K562 (cell line): ENCODE measurements around the gene POLRMT. TPM values are rescaled to one million over a fixed set of nuclear protein-coding genes. Genes with fewer than 3 reads are reported as not detected.

Experiments
- ATAC-seq: fragments of 200-7000 bp; cut with Tn5 transposase; 3 replicates; pipeline ENCODE4 v1.9.1; 2020; ENCODE audit warnings: moderate library complexity
- BruUV-seq: library from RNA; stranded (reverse); fragments of 400-500 nt; replicated peaks from 2 replicates; lab custom pipeline; 2021; lab: Mats Ljungman, UMichigan
- CTCF ChIA-PET: fragments of 300-600 bp; formaldehyde crosslinking; extraction: SDS; loops from one replicate; lab custom pipeline; 2021; ENCODE audit warnings: low intra/inter-chr PET ratio; lab: Yijun Ruan, JAX
- POLR2A ChIA-PET: fragments of 300-600, 350-650 bp; sonication (Branson Sonifier 250); formaldehyde crosslinking; extraction: SDS; loops from one replicate; lab custom pipeline; 2021; ENCODE audit warnings: antibody characterized with exemption, inconsistent platforms; lab: Yijun Ruan, JAX
- DNase-seq, 4 experiments: peaks; one replicate each; pipeline versions ENCODE4 v3.0.0 to v3.0.0-alpha.2; 2011 to 2018; ENCODE audit warnings: low spot score in 3 of 4, mixed read lengths in 3 of 4; ENCODE audit errors: extremely low read depth in 1 of 4
- FAIRE-seq: peaks from 2 replicates; lab custom pipeline; 2011; peaks lifted over from hg19 to GRCh38; lab: Jason Lieb, UNC
- H2AFZ ChIP-seq: 2 replicates; pipeline ENCODE4 v1.6.0; 2011; ENCODE audit warnings: low read depth, low read length, control low read depth, inconsistent platforms
- H3K27ac ChIP-seq: fragments of 200-600 bp; 3 replicates; pipeline ENCODE4 v1.8.0; 2011; ENCODE audit warnings: low read depth, mild to moderate bottlenecking, control low read depth, inconsistent platforms, low read length, moderate library complexity, mixed read lengths; ENCODE audit errors: extremely low read depth
- H3K27me3 ChIP-seq, 2 experiments: fragments of 300-600 bp in 1 of 2; 2 replicates in 1 of 2; 3 replicates in 1 of 2; pipeline versions ENCODE4 v1.6.0 to v1.8.0; 2011; ENCODE audit warnings: inconsistent platforms in 2 of 2, low read length in 2 of 2, mild to moderate bottlenecking in 1 of 2, mixed read lengths in 1 of 2, moderate library complexity in 1 of 2; ENCODE audit not compliant: control insufficient read depth in 2 of 2, insufficient read depth in 2 of 2
- H3K36me3 ChIP-seq: fragments of 300-600 bp; 3 replicates; pipeline ENCODE4 v1.8.0; 2011; ENCODE audit warnings: mild to moderate bottlenecking, low read length, inconsistent platforms; ENCODE audit not compliant: control insufficient read depth, insufficient read depth
- H3K4me1 ChIP-seq, 2 experiments: fragments of 200-600 bp in 1 of 2; replicated peaks in 1 of 2; 2 replicates in 1 of 2; 3 replicates in 1 of 2; pipeline versions ENCODE4 v1.5.1 to v1.8.0; 2011; ENCODE audit warnings: inconsistent platforms in 2 of 2, low read length in 2 of 2, mild to moderate bottlenecking in 1 of 2, mixed read lengths in 1 of 2, moderate library complexity in 1 of 2; ENCODE audit not compliant: control insufficient read depth in 2 of 2, insufficient read depth in 2 of 2
- H3K4me2 ChIP-seq: 2 replicates; pipeline ENCODE4 v1.6.1; 2011; ENCODE audit warnings: low read length, control low read depth, inconsistent platforms, mixed read lengths; ENCODE audit not compliant: insufficient read depth
- H3K4me3 ChIP-seq: fragments of 200-600 bp; sonication (generic), shearing (Covaris generic); 2 replicates; pipeline ENCODE4 v1.5.1; 2016; ENCODE audit warnings: control low read depth, inconsistent platforms
- H3K79me2 ChIP-seq: fragments of 200-600 bp; 3 replicates; pipeline ENCODE4 v1.8.0; 2011; ENCODE audit warnings: low read length, inconsistent platforms; ENCODE audit not compliant: control insufficient read depth, insufficient read depth
- H3K9ac ChIP-seq, 2 experiments: 2 replicates each; pipeline versions ENCODE4 v1.6.0 to v1.6.1; 2011; ENCODE audit warnings: low read depth in 2 of 2, low read length in 2 of 2, control low read depth in 1 of 2, inconsistent platforms in 1 of 2, mild to moderate bottlenecking in 1 of 2, mixed read lengths in 1 of 2; ENCODE audit not compliant: insufficient read depth in 1 of 2
- H3K9me1 ChIP-seq: one replicate; pipeline ENCODE4 v1.6.0; 2011; ENCODE audit warnings: inconsistent platforms, mild to moderate bottlenecking, low read length, moderate library complexity; ENCODE audit not compliant: control insufficient read depth, insufficient read depth
- H3K9me3 ChIP-seq: replicated peaks from 2 replicates; pipeline ENCODE4 v1.5.1; 2011; ENCODE audit warnings: low read depth, low read length, inconsistent platforms; ENCODE audit not compliant: control insufficient read depth, insufficient read depth
- H4K20me1 ChIP-seq: replicated peaks from 2 replicates; pipeline ENCODE4 v1.6.1; 2011; ENCODE audit warnings: low read length, inconsistent platforms, mixed read lengths; ENCODE audit not compliant: control insufficient read depth, insufficient read depth
- EGR1 ChIP-seq: fragments of 450-650 bp; conservative IDR thresholded peaks from 2 replicates; pipeline ENCODE4 v1.6.1; 2017; ENCODE audit warnings: mild to moderate bottlenecking
- HNRNPL ChIP-seq: fragments of 200-400 bp; formaldehyde crosslinking; IDR thresholded peaks from 2 replicates; pipeline ENCODE4 v1.6.1; 2017; ENCODE audit warnings: low read depth, mild to moderate bottlenecking, low read length
- LARP7 ChIP-seq: fragments of 450-650 bp; IDR thresholded peaks from 2 replicates; pipeline ENCODE4 v1.6.1; 2016
- RBM17 ChIP-seq: fragments of 200-400 bp; formaldehyde crosslinking; IDR thresholded peaks from 2 replicates; pipeline ENCODE4 v1.6.1; 2017; ENCODE audit warnings: low read depth, mild to moderate bottlenecking, low read length, borderline replicate concordance
- RFX1 ChIP-seq: fragments of 450-650 bp; IDR thresholded peaks from 2 replicates; pipeline ENCODE4 v1.6.1; 2016; ENCODE audit warnings: mild to moderate bottlenecking, moderate library complexity
- ZBTB33 ChIP-seq: sonication (generic); formaldehyde crosslinking; IDR thresholded peaks from 2 replicates; pipeline ENCODE4 v1.8.1; 2023; ENCODE audit warnings: mild to moderate bottlenecking, missing genetic modification reagents
- ZBTB7A ChIP-seq: IDR thresholded peaks from 2 replicates; pipeline ENCODE4 v1.6.1; 2011; ENCODE audit warnings: low read depth, mild to moderate bottlenecking, low read length, moderate library complexity, borderline replicate concordance; ENCODE audit not compliant: control insufficient read depth
- ZNF740 ChIP-seq, 3 experiments: fragments of 200-800 bp in 1 of 3; sonication (Bioruptor generic) in 1 of 3; sonication (generic) in 1 of 3; formaldehyde crosslinking in 1 of 3; IDR thresholded peaks; 2 replicates each; pipeline versions ENCODE4 v1.6.1 to v1.8.0; 2016 to 2022; ENCODE audit warnings: mild to moderate bottlenecking in 2 of 3, missing compliant biosample characterization in 2 of 3, missing genetic modification characterization in 2 of 3, missing genetic modification reagents in 1 of 3
- WGBS: fragments of 100-300 bp; shearing (Covaris generic); methylation state at CpG from one replicate; pipeline ENCODE4 v1.1.6; 2016; ENCODE audit warnings: low coverage, mixed read lengths; ENCODE audit not compliant: insufficient coverage; ENCODE audit errors: missing lambda C conversion rate; 5-methylcytosine and 5-hydroxymethylcytosine counted together
- in situ Hi-C: fragments of 300-500 bp; cut with MboI; formaldehyde crosslinking; loops from 4 replicates; pipeline ENCODE4 v1.15.0; 2018; ENCODE audit warnings: inconsistent platforms, mixed read lengths
- intact Hi-C: fragments of 100-400 bp; cut with micrococcal nuclease; formaldehyde crosslinking; loops from 2 replicates; pipeline ENCODE4 v1.14.2; 2022
- polyA plus RNA-seq, 8 experiments: library from polyadenylated mRNA; depleted of rRNA in 4 of 8; stranded (reverse) in 5 of 8; unstranded in 3 of 8; fragments of >200 nt; fragmentation: Nextera tagmentation in 2 of 8; fragmentation: Illumina TruSeq in 1 of 8; extraction: Ambion mirVana in 2 of 8; extraction: Trizol in 1 of 8; gene quantifications; 2 replicates each; pipeline versions ENCODE4 v1.2.1 to v1.2.3, GENCODE V29; 2011 to 2014; ENCODE audit warnings: inconsistent platforms in 1 of 8, missing spikeins in 1 of 8
- total RNA-seq, 7 experiments: library from RNA; depleted of rRNA in 6 of 7; stranded (reverse); fragments of >200 nt in 6 of 7; fragmentation: Illumina TruSeq in 2 of 7; extraction: Trizol in 2 of 7; gene quantifications; 2 replicates each; pipeline versions ENCODE4 v1.2.1 to v1.2.3, GENCODE V29; 2011 to 2021; ENCODE audit warnings: low replicate concordance in 1 of 7
- TF ChIP-seq, protein P1 (sequence below): sonication (generic); formaldehyde crosslinking; IDR thresholded peaks from 2 replicates; pipeline ENCODE4 v1.4.0; 2020; ENCODE audit warnings: mild to moderate bottlenecking, missing genetic modification reagents

POLRMT gene
- total and polyA plus RNA-seq, 9 of the 15 experiments (the other 6 are each of a cell fraction or from before 2014, with no cell fraction given), result 30.3 to 144 (median 68.0) TPM

- FAIRE-seq, result no peak
- Histone ChIP-seq H3K79me2 (no peaks in the 10 kb centered on the region), H4K20me1 (no peaks in the 10 kb centered on the region), H3K4me2 (no peak overlapping the region), H3K27me3 (no peaks in the 10 kb centered on the region), H2AFZ (no peak overlapping the region), H3K9me3 (no peaks in the 10 kb centered on the region), H3K36me3 (peaks cover 35% of the 10 kb centered on the region; the same call in 1 of the 3 replicates), H3K9ac (no peak overlapping the region; a peak in 1 of 4 replicates), H3K4me1 (peaks cover 4 to 63% of the 10 kb centered on the region in 2 experiments; a peak in 4 of 5 replicates), H3K4me3 (no peak overlapping the region), H3K9me1 (no peaks in the 10 kb centered on the region), H3K27ac (no peak overlapping the region)
- TF ChIP-seq ZBTB33 (CRISPR knock-in tag) (peak; percentile 80), LARP7 (no peak), EGR1 (peak; percentile 48), ZNF740 (CRISPR knock-in tag; IDR thresholded peaks at IDR 0.05) (peak; percentile 68; the same call in 1 of the 2 replicates), ZNF740 (tag; IDR thresholded peaks at IDR 0.05) (no peak), HNRNPL (peak; percentile 32; the same call in 1 of the 2 replicates), ZBTB7A (0 out of 2 replicates have a peak, but pooled peaks have one; percentile 20), RBM17 (no peak), RFX1 (no peak)
- TF ChIP-seq, protein P1, sequence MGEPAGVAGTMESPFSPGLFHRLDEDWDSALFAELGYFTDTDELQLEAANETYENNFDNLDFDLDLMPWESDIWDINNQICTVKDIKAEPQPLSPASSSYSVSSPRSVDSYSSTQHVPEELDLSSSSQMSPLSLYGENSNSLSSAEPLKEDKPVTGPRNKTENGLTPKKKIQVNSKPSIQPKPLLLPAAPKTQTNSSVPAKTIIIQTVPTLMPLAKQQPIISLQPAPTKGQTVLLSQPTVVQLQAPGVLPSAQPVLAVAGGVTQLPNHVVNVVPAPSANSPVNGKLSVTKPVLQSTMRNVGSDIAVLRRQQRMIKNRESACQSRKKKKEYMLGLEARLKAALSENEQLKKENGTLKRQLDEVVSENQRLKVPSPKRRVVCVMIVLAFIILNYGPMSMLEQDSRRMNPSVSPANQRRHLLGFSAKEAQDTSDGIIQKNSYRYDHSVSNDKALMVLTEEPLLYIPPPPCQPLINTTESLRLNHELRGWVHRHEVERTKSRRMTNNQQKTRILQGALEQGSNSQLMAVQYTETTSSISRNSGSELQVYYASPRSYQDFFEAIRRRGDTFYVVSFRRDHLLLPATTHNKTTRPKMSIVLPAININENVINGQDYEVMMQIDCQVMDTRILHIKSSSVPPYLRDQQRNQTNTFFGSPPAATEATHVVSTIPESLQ (CRISPR knock-in tag), result no peak
- ChIA-PET POLR2A (interaction anchor here (1.0 kb wide), 1 partner anchor 20 kb away, joined by 3 read pairs; the partner anchor contains the start of gene RNF126), CTCF (no interaction called here)
- DNase-seq, result peak in 2 of 4 experiments; percentile 41 to 42
- no TSS peak for BruUV-seq
- intact Hi-C loops (no loop called here), in situ Hi-C loops (no loop called here)
- WGBS, result 65% methylated on average over 28 of the region's 70 CpGs
- no peak for ATAC-seq
Measured at GRCh38 chr19:642767-643727, 9.7 kb upstream of the POLRMT start.
